ENCODE measurements around the gene CCDC192.
"Not testable (repeated sequence)": the region's sequence is repeated elsewhere in the genome, so short reads cannot be mapped to it uniquely, and the experiment has no call there.

CCDC192 gene

DNA sequence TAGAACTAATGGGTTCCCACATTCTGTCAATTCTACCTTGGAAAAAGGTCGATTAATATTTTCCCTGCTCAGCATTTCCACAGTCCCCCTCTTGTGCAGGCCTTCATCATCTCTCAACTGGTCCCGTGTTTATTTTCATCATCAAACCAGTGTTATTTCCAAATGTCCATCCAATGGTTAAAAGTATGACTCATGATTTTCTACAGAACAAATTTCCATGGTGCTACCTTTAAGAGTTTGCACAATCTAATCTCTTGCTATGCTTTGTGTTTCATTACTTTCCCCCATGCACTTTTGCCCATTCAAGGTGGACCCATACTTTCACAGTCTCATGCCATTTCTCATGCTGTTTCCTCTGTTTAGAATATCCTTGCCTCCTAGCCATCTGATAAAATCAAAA, 143.7 kb downstream of the CCDC192 start:
- TF ChIP-seq, protein P1, sequence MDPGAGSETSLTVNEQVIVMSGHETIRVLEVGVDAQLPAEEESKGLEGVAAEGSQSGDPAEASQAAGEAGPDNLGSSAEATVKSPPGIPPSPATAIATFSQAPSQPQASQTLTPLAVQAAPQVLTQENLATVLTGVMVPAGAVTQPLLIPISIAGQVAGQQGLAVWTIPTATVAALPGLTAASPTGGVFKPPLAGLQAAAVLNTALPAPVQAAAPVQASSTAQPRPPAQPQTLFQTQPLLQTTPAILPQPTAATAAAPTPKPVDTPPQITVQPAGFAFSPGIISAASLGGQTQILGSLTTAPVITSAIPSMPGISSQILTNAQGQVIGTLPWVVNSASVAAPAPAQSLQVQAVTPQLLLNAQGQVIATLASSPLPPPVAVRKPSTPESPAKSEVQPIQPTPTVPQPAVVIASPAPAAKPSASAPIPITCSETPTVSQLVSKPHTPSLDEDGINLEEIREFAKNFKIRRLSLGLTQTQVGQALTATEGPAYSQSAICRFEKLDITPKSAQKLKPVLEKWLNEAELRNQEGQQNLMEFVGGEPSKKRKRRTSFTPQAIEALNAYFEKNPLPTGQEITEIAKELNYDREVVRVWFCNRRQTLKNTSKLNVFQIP (CRISPR knock-in tag; IDR thresholded peaks at IDR 0.05; ENCODE audit: borderline replicate concordance, low read depth), result no peak
- no peak for TF ChIP-seq BACH2 (CRISPR knock-in tag; IDR thresholded peaks at IDR 0.05; ENCODE audit: borderline replicate concordance)
- TF ChIP-seq, protein P2, sequence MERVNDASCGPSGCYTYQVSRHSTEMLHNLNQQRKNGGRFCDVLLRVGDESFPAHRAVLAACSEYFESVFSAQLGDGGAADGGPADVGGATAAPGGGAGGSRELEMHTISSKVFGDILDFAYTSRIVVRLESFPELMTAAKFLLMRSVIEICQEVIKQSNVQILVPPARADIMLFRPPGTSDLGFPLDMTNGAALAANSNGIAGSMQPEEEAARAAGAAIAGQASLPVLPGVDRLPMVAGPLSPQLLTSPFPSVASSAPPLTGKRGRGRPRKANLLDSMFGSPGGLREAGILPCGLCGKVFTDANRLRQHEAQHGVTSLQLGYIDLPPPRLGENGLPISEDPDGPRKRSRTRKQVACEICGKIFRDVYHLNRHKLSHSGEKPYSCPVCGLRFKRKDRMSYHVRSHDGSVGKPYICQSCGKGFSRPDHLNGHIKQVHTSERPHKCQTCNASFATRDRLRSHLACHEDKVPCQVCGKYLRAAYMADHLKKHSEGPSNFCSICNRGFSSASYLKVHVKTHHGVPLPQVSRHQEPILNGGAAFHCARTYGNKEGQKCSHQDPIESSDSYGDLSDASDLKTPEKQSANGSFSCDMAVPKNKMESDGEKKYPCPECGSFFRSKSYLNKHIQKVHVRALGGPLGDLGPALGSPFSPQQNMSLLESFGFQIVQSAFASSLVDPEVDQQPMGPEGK (CRISPR knock-in tag; IDR thresholded peaks at IDR 0.05; ENCODE audit: borderline replicate concordance), result no peak
- no peak for TF ChIP-seq SNAI2 (CRISPR knock-in tag; IDR thresholded peaks at IDR 0.05)
- no peak for TF ChIP-seq ZNF565 (CRISPR knock-in tag; conservative IDR thresholded peaks at IDR 0.05; ENCODE audit: low read depth)
- no peak for TF ChIP-seq TOX (CRISPR knock-in tag; IDR thresholded peaks at IDR 0.05; ENCODE audit: borderline replicate concordance)
- TF ChIP-seq ZNF70 (CRISPR knock-in tag; IDR thresholded peaks at IDR 0.05), result no peak
- TF ChIP-seq ZNF8 (CRISPR knock-in tag; IDR thresholded peaks at IDR 0.05), result no peak
- TF ChIP-seq, protein P3, sequence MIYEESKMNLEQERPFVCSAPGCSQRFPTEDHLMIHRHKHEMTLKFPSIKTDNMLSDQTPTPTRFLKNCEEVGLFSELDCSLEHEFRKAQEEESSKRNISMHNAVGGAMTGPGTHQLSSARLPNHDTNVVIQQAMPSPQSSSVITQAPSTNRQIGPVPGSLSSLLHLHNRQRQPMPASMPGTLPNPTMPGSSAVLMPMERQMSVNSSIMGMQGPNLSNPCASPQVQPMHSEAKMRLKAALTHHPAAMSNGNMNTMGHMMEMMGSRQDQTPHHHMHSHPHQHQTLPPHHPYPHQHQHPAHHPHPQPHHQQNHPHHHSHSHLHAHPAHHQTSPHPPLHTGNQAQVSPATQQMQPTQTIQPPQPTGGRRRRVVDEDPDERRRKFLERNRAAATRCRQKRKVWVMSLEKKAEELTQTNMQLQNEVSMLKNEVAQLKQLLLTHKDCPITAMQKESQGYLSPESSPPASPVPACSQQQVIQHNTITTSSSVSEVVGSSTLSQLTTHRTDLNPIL (CRISPR knock-in tag; IDR thresholded peaks at IDR 0.05; ENCODE audit: low read depth), result no peak
- TF ChIP-seq ZFP30 (CRISPR knock-in tag; IDR thresholded peaks at IDR 0.05), result no peak
- no peak for TF ChIP-seq OSR1 (CRISPR knock-in tag; IDR thresholded peaks at IDR 0.05)
- TF ChIP-seq PPARA (CRISPR knock-in tag; IDR thresholded peaks at IDR 0.05; ENCODE audit: borderline replicate concordance), result no peak
- no peak for TF ChIP-seq RARB (CRISPR knock-in tag; IDR thresholded peaks at IDR 0.05)
- TF ChIP-seq TCF4 (CRISPR knock-in tag; IDR thresholded peaks at IDR 0.05; ENCODE audit: borderline replicate concordance), result no peak
- no peak for TF ChIP-seq ISL1 (CRISPR knock-in tag; IDR thresholded peaks at IDR 0.05)
- no peak for TF ChIP-seq ZC3H10 (CRISPR knock-in tag; IDR thresholded peaks at IDR 0.05)
- no peak for TF ChIP-seq GLIS3 (CRISPR knock-in tag; IDR thresholded peaks at IDR 0.05)
- ATAC-seq, result no peak

DNA sequence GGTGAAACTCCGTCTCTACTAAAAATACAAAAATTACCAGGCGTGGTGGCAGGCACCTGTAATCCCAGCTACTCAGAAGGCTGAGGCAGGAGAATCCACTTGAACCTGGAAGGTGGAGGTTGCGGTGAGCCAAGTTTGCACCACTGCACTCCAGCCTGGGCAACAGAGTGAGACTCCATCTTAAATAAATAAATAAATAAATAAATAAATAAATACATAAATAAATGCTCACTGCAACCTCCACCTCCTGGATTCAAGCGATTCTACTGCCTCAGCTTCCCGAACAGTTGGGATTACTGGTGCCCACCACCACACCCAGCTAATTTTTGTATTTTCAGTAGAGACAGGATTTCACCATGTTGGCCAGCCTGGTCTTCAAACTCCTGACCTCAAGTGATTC, 144.4 kb downstream of the CCDC192 start:
- ATAC-seq, result not testable (repeated sequence)

DNA sequence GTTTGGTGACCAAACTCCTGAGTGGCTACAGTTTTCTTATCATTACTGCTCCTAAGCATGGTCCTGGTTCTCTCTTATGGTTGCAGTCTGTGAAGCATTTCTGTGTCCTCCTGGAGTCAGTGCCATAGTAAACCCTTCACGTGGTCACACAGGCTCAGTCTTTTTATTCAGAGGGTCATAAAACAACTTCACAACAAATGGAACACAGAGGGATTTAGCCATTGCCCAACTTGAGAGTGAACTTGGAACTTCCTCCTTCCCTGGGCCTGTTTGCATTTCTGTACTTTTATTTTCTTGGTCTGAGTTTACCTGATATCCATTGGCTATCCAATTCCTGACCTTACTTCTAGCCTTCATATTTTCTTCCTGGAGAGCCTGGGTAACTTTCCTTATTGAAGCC, 144.9 kb downstream of the CCDC192 start:
- no peak for ATAC-seq
- TF ChIP-seq SNAI2 (CRISPR knock-in tag; IDR thresholded peaks at IDR 0.05) (no peak), GLIS3 (CRISPR knock-in tag; IDR thresholded peaks at IDR 0.05) (no peak), ZFP3 (CRISPR knock-in tag; IDR thresholded peaks at IDR 0.05) (no peak), CSDC2 (CRISPR knock-in tag; IDR thresholded peaks at IDR 0.05) (no peak), ARNTL (CRISPR knock-in tag; IDR thresholded peaks at IDR 0.05; ENCODE audit: borderline replicate concordance, low read depth) (no peak), ISL1 (CRISPR knock-in tag; IDR thresholded peaks at IDR 0.05) (no peak), ZNF8 (CRISPR knock-in tag; IDR thresholded peaks at IDR 0.05) (no peak)
- TF ChIP-seq, protein P1 (CRISPR knock-in tag; IDR thresholded peaks at IDR 0.05; ENCODE audit: borderline replicate concordance, low read depth), result no peak
- TF ChIP-seq, protein P3 (CRISPR knock-in tag; IDR thresholded peaks at IDR 0.05; ENCODE audit: low read depth), result no peak
- TF ChIP-seq, protein P2 (CRISPR knock-in tag; IDR thresholded peaks at IDR 0.05; ENCODE audit: borderline replicate concordance), result no peak

Data from SK-N-SH treated with all-trans-retinoic acid at 6 μM for 48 hours (cell line).